ENCODE measurements around the gene KLHL6. TPM values are rescaled to one million over a fixed set of nuclear protein-coding genes. Genes with fewer than 3 reads are reported as not detected.
"Not testable (repeated sequence)": the region's sequence is repeated elsewhere in the genome, so short reads cannot be mapped to it uniquely, and the experiment has no call there.

The KLHL6 gene
- total RNA-seq, 1 donor from 2014 or later: 3.1 TPM

- DNase-seq: no peak
These were observed 22.7 kb downstream of the KLHL6 start for GRCh38 chr3:183532620-183533411.

- DNase-seq: no peak
These were observed 25.8 kb downstream of the KLHL6 start for GRCh38 chr3:183529717-183530116.

- no peak for DNase-seq
These were observed 26.3 kb downstream of the KLHL6 start for GRCh38 chr3:183529185-183529584.

- DNase-seq: not testable (repeated sequence)
These were observed 26.7 kb downstream of the KLHL6 start for GRCh38 chr3:183528758-183529157.

- DNase-seq: no peak
These were observed 27.8 kb downstream of the KLHL6 start for GRCh38 chr3:183527428-183528379.

GRCh38 chr3:183526838-183527427 lies 28.6 kb downstream of the KLHL6 start:
- no peak for DNase-seq

GRCh38 chr3:183524476-183524875 lies 31.0 kb downstream of the KLHL6 start:
- DNase-seq: no peak

GRCh38 chr3:183520741-183521556 lies 34.6 kb downstream of the KLHL6 start:
- not testable (repeated sequence) for DNase-seq

GRCh38 chr3:183520295-183520694 lies 35.2 kb downstream of the KLHL6 start:
- DNase-seq: not testable (repeated sequence)

GRCh38 chr3:183519891-183520290 lies 35.6 kb downstream of the KLHL6 start:
- DNase-seq: no peak

GRCh38 chr3:183518491-183519251 lies 36.8 kb downstream of the KLHL6 start:
- no peak for DNase-seq

- no peak for DNase-seq
These were observed 37.9 kb downstream of the KLHL6 start for GRCh38 chr3:183517607-183518006.

GRCh38 chr3:183515968-183516851 lies 39.3 kb downstream of the KLHL6 start:
- no peak for DNase-seq

- DNase-seq: no peak
These were observed 41.5 kb downstream of the KLHL6 start for GRCh38 chr3:183514021-183514420.

GRCh38 chr3:183513046-183513706 lies 42.3 kb downstream of the KLHL6 start:
- DNase-seq: no peak

GRCh38 chr3:183511286-183512131 lies 44.0 kb downstream of the KLHL6 start:
- not testable (repeated sequence) for DNase-seq

- no peak for DNase-seq
These were observed 46.7 kb downstream of the KLHL6 start for GRCh38 chr3:183508821-183509220.

GRCh38 chr3:183507551-183507950 lies 48.0 kb downstream of the KLHL6 start:
- DNase-seq: no peak
